ENCODE results near the gene ARHGAP6. TPM values are rescaled to one million over a fixed set of nuclear protein-coding genes. Genes with fewer than 3 reads are reported as not detected.

Gene ARHGAP6
- total RNA-seq, 1 experiment from 2014 or later: not detected

DNA sequence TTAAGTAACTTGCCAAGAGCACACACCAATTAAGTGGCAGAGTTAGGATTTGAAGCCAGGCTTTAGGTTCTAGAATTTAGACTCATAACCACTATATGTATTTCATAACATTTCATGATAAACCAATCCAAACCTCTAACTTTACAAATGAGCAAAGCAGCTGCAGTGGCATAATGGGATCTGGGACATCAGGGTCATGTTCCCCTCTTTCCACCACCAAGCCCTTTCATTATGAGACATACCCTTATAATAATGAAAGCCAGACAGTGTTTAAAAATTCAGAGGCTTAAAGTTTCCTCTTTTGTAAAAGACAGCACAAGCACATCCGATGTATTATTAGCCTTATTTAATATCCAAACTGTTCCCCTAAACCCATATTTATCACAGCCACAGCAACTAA is 400.8 kb downstream of the ARHGAP6 start:
- no TSS peak for BruUV-seq (replicated peaks)
- ChIA-PET CTCF (no interaction called here), POLR2A (no interaction called here)
- no peak overlapping the region for H3K27ac Mint-ChIP-seq (ENCODE audit: low read depth, unreplicated experiment)
- H3K36me3 Mint-ChIP-seq (ENCODE audit: insufficient read depth, unreplicated experiment): no peaks in the 10 kb centered on the region
- TF ChIP-seq, protein P1, sequence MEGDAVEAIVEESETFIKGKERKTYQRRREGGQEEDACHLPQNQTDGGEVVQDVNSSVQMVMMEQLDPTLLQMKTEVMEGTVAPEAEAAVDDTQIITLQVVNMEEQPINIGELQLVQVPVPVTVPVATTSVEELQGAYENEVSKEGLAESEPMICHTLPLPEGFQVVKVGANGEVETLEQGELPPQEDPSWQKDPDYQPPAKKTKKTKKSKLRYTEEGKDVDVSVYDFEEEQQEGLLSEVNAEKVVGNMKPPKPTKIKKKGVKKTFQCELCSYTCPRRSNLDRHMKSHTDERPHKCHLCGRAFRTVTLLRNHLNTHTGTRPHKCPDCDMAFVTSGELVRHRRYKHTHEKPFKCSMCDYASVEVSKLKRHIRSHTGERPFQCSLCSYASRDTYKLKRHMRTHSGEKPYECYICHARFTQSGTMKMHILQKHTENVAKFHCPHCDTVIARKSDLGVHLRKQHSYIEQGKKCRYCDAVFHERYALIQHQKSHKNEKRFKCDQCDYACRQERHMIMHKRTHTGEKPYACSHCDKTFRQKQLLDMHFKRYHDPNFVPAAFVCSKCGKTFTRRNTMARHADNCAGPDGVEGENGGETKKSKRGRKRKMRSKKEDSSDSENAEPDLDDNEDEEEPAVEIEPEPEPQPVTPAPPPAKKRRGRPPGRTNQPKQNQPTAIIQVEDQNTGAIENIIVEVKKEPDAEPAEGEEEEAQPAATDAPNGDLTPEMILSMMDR (IDR thresholded peaks at IDR 0.05; ENCODE audit: unreplicated experiment): no peak
- peaks cover 25% of the 10 kb centered on the region for H3K27me3 Mint-ChIP-seq (ENCODE audit: insufficient read depth, unreplicated experiment)
- H3K9me3 Mint-ChIP-seq (ENCODE audit: unreplicated experiment): no peaks in the 10 kb centered on the region
- no peak overlapping the region for H3K4me3 Mint-ChIP-seq (ENCODE audit: unreplicated experiment)
- DNase-seq (ENCODE audit: unreplicated experiment): no peak
- intact Hi-C loops (cut with micrococcal nuclease): no loop called here
- no peaks in the 10 kb centered on the region for H3K4me1 Mint-ChIP-seq (ENCODE audit: insufficient read depth, unreplicated experiment)

DNA sequence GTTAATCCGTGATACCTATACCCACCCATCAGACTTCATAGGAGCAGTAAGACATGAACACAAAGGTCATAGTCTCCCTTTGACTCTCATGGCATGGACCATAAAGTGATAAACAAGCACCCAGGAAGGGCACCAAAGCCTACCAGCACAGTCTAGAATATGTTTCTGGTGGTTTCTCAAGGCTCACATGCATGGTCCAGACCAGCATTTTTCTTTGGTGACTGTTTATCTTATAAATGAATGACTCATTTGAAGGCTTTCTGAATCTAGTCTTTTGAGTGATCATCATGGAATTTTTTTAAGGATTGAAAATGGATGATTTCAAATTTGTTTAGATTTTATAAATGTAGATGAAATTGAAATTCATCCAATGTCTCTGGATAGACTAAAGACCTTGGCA is 404.5 kb downstream of the ARHGAP6 start:
- BruUV-seq (replicated peaks): no TSS peak
- Mint-ChIP-seq H3K27ac (ENCODE audit: low read depth, unreplicated experiment) (no peak overlapping the region), H3K36me3 (ENCODE audit: insufficient read depth, unreplicated experiment) (no peaks in the 10 kb centered on the region), H3K4me1 (ENCODE audit: insufficient read depth, unreplicated experiment) (no peaks in the 10 kb centered on the region), H3K27me3 (ENCODE audit: insufficient read depth, unreplicated experiment) (peaks cover 53% of the 10 kb centered on the region), H3K4me3 (ENCODE audit: unreplicated experiment) (no peak overlapping the region), H3K9me3 (ENCODE audit: unreplicated experiment) (no peaks in the 10 kb centered on the region)
- TF ChIP-seq, protein P1 (IDR thresholded peaks at IDR 0.05; ENCODE audit: unreplicated experiment): no peak
- intact Hi-C loops (cut with micrococcal nuclease): no loop called here
- CTCF ChIA-PET: no interaction called here
- DNase-seq (ENCODE audit: unreplicated experiment): peak; percentile 24
- POLR2A ChIA-PET: no interaction called here

DNA sequence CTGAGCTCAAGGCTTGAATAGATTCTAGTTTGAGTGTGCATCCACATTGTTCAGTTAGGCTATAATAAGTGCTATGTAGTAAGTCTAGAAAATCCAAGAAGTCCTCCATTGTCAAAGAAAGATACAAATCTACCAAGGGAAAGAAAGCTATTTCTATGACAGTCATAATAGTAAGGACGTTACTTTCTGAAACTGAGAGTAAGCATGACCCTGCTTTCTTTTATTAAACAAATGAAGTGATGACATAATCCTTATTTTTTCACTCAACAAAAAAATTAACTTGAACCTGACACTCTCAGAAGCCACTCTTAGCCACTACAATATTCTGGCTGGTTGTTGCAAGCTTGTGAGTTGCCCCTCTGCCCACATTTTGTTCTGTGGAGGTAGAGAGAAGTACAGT is 406.3 kb downstream of the ARHGAP6 start:
- ChIA-PET CTCF (interaction anchor here (0.6 kb wide), 1 partner anchor 8 kb away, joined by 3 read pairs; no protein-coding TSS in a partner anchor), POLR2A (interaction anchor here (0.6 kb wide), 1 partner anchor 176 kb away, joined by 3 read pairs; no protein-coding TSS in a partner anchor)
- H3K27me3 Mint-ChIP-seq (ENCODE audit: insufficient read depth, unreplicated experiment): peaks cover 41% of the 10 kb centered on the region
- H3K4me3 Mint-ChIP-seq (ENCODE audit: unreplicated experiment): no peak overlapping the region
- TF ChIP-seq, protein P1 (IDR thresholded peaks at IDR 0.05; ENCODE audit: unreplicated experiment): no peak
- H3K36me3 Mint-ChIP-seq (ENCODE audit: insufficient read depth, unreplicated experiment): no peaks in the 10 kb centered on the region
- H3K4me1 Mint-ChIP-seq (ENCODE audit: insufficient read depth, unreplicated experiment): no peaks in the 10 kb centered on the region
- no TSS peak for BruUV-seq (replicated peaks)
- no peak overlapping the region for H3K27ac Mint-ChIP-seq (ENCODE audit: low read depth, unreplicated experiment)
- H3K9me3 Mint-ChIP-seq (ENCODE audit: unreplicated experiment): no peaks in the 10 kb centered on the region
- DNase-seq (ENCODE audit: unreplicated experiment): no peak
- intact Hi-C loops (cut with micrococcal nuclease): no loop called here

DNA sequence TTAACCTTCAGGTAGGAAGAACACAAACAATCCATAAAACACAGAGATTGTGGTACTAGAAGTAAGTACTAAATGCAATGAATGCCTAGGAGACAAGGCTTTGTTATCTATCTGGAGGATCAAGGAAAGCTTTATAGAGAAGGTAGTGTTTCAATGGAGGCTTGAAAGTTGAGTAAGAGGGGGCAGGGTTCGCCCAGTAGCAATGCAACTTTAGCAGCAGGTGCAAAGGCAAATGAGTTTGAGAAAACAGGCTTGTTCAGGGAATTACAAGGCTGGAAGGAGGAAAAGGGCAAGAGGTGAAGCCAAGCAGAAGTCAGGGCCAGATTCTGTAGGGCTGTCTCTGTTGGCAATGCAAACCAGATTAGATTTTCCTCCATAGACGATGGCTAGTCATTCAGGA is 408.0 kb downstream of the ARHGAP6 start:
- TF ChIP-seq, protein P1 (IDR thresholded peaks at IDR 0.05; ENCODE audit: unreplicated experiment): no peak
- ChIA-PET POLR2A (no interaction called here), CTCF (no interaction called here)
- Mint-ChIP-seq H3K4me1 (ENCODE audit: insufficient read depth, unreplicated experiment) (no peaks in the 10 kb centered on the region), H3K36me3 (ENCODE audit: insufficient read depth, unreplicated experiment) (no peaks in the 10 kb centered on the region), H3K27ac (ENCODE audit: low read depth, unreplicated experiment) (no peak overlapping the region), H3K27me3 (ENCODE audit: insufficient read depth, unreplicated experiment) (peaks cover 41% of the 10 kb centered on the region), H3K9me3 (ENCODE audit: unreplicated experiment) (no peaks in the 10 kb centered on the region), H3K4me3 (ENCODE audit: unreplicated experiment) (no peak overlapping the region)
- intact Hi-C loops (cut with micrococcal nuclease): no loop called here
- BruUV-seq (replicated peaks): no TSS peak
- no peak for DNase-seq (ENCODE audit: unreplicated experiment)

All from MCF 10A (cell line).